GM12878 (cell line): ENCODE results near the gene LACTBL1.

Experiments used
- CTCF ChIP-seq, 3 experiments: IDR thresholded peaks in 2 of 3; conservative IDR thresholded peaks in 1 of 3; 2 replicates each; pipeline ENCODE4 v1.5.1; 2011; ENCODE audit warnings: low read depth in 3 of 3, low read length in 3 of 3, mild to moderate bottlenecking in 3 of 3, control low read depth in 2 of 3, moderate library complexity in 2 of 3, inconsistent platforms in 1 of 3, mixed read lengths in 1 of 3; ENCODE audit not compliant: control insufficient read depth in 2 of 3, insufficient read depth in 1 of 3; ENCODE audit errors: extremely low read depth in 1 of 3
- RELB ChIP-seq: fragments of 450-650 bp; IDR thresholded peaks from 2 replicates; pipeline ENCODE4 v1.6.1; 2017; ENCODE audit warnings: low read depth, mild to moderate bottlenecking, moderate library complexity
- SIX5 ChIP-seq: IDR thresholded peaks from 2 replicates; pipeline ENCODE4 v1.6.1; 2011; ENCODE audit warnings: mild to moderate bottlenecking, low read depth, low read length, moderate library complexity; ENCODE audit not compliant: severe bottlenecking

- TF ChIP-seq SIX5 = no peak
- TF ChIP-seq RELB = no peak
- TF ChIP-seq CTCF (IDR thresholded peaks at IDR 0.05 in 2 of 3, conservative IDR thresholded peaks at IDR 0.05 in 1 of 3; ENCODE audit: control insufficient read depth in 2 of 3, extremely low read depth in 1 of 3, insufficient read depth in 1 of 3, low read depth in 3 of 3, low read length in 3 of 3) = no peak
Measured at GRCh38 chr1:22971611-22972405, 858 bp downstream of the LACTBL1 start.
